Osteoblast (primary cell): ENCODE data around the gene OSBPL5. TPM values are rescaled to one million over a fixed set of nuclear protein-coding genes. Genes with fewer than 3 reads are reported as not detected.

Experiments used
- DNase-seq: peaks from one replicate; pipeline ENCODE4 v3.0.0; 2011; ENCODE audit warnings: low spot score, mixed read lengths; ENCODE audit not compliant: insufficient read length; ENCODE audit errors: missing footprints
- H2AFZ ChIP-seq: 2 replicates; pipeline ENCODE4 v1.6.0; 2011; ENCODE audit warnings: mild to moderate bottlenecking, low read length
- H3K27ac ChIP-seq: 2 replicates; pipeline ENCODE4 v1.5.1; 2011; ENCODE audit warnings: mild to moderate bottlenecking, low read depth, low read length, moderate library complexity
- H3K27me3 ChIP-seq: 2 replicates; pipeline ENCODE4 v1.6.0; 2012; ENCODE audit warnings: mild to moderate bottlenecking, control low read depth, inconsistent platforms, low read length, moderate library complexity; ENCODE audit not compliant: insufficient read depth
- H3K36me3 ChIP-seq: 2 replicates; pipeline ENCODE4 v1.5.1; 2011; ENCODE audit warnings: mild to moderate bottlenecking, low read length, control low read depth, moderate library complexity; ENCODE audit not compliant: insufficient read depth
- H3K4me1 ChIP-seq: 2 replicates; pipeline ENCODE4 v1.5.1; 2011; ENCODE audit warnings: mild to moderate bottlenecking, low read length, control low read depth, moderate library complexity; ENCODE audit not compliant: insufficient read depth
- H3K4me2 ChIP-seq: 2 replicates; pipeline ENCODE4 v1.6.0; 2011; ENCODE audit warnings: mild to moderate bottlenecking, low read length; ENCODE audit not compliant: insufficient read depth
- H3K4me3 ChIP-seq: fragments of 200-600 bp; sonication (generic); 3 replicates; pipeline ENCODE4 v1.5.1; 2012; ENCODE audit warnings: mild to moderate bottlenecking, low read length, inconsistent platforms; ENCODE audit not compliant: insufficient read depth
- H3K79me2 ChIP-seq: 2 replicates; pipeline ENCODE4 v1.6.0; 2012; ENCODE audit warnings: mild to moderate bottlenecking, low read length, control low read depth, inconsistent platforms; ENCODE audit not compliant: insufficient read depth
- H3K9me3 ChIP-seq: 2 replicates; pipeline ENCODE4 v1.5.1; 2011; ENCODE audit warnings: low read depth, low read length, control low read depth
- H4K20me1 ChIP-seq: 2 replicates; pipeline ENCODE4 v1.6.0; 2012; ENCODE audit warnings: mild to moderate bottlenecking, low read length, control low read depth; ENCODE audit not compliant: insufficient read depth
- total RNA-seq: library from RNA; depleted of rRNA; stranded (reverse); fragments of >200 nt; gene quantifications from 2 replicates; pipeline ENCODE4 v1.2.3, GENCODE V29; 2012
- TF ChIP-seq, protein P1 (sequence below): IDR thresholded peaks from 2 replicates; pipeline ENCODE4 v1.5.1; 2011; ENCODE audit warnings: mild to moderate bottlenecking, low read depth, low read length, moderate library complexity; ENCODE audit errors: extremely low read depth

Gene OSBPL5
- total RNA-seq, 1 donor = 49.9 TPM

DNA sequence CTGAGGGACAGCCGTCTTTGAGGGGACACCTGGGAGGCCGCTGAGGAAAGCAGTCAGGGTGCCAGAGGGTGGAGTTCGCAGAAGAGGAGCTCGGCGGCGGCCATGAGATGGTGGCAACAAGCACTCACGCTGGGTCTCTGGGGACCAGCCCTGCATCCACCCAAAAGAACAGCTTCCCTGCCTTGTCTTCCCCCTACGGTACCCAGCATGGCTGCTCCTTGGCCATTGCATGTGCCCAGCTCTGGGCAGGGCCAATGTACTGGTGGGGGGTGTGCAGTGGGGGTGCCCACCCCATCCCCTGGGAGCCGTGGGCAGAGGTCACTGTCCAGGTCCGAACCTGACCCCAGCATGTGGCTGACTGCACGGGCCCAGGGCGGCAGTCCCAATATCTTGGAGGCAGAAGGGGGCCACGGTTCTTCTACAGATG lies 42.3 kb downstream of the OSBPL5 start:
- Histone ChIP-seq H3K9me3 (no peaks in the 10 kb centered on the region), H4K20me1 (peaks cover 21% of the 10 kb centered on the region), H3K27ac (no peak overlapping the region), H3K36me3 (peaks cover 45% of the 10 kb centered on the region), H2AFZ (no peak overlapping the region), H3K4me2 (no peak overlapping the region), H3K27me3 (no peaks in the 10 kb centered on the region), H3K4me1 (peaks cover 12% of the 10 kb centered on the region), H3K4me3 (no peak overlapping the region), H3K79me2 (no peaks in the 10 kb centered on the region)
- TF ChIP-seq, protein P1, sequence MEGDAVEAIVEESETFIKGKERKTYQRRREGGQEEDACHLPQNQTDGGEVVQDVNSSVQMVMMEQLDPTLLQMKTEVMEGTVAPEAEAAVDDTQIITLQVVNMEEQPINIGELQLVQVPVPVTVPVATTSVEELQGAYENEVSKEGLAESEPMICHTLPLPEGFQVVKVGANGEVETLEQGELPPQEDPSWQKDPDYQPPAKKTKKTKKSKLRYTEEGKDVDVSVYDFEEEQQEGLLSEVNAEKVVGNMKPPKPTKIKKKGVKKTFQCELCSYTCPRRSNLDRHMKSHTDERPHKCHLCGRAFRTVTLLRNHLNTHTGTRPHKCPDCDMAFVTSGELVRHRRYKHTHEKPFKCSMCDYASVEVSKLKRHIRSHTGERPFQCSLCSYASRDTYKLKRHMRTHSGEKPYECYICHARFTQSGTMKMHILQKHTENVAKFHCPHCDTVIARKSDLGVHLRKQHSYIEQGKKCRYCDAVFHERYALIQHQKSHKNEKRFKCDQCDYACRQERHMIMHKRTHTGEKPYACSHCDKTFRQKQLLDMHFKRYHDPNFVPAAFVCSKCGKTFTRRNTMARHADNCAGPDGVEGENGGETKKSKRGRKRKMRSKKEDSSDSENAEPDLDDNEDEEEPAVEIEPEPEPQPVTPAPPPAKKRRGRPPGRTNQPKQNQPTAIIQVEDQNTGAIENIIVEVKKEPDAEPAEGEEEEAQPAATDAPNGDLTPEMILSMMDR = no peak
- peak; percentile 63 for DNase-seq

- Histone ChIP-seq H3K4me1 (peaks cover 12% of the 10 kb centered on the region), H4K20me1 (peaks cover 21% of the 10 kb centered on the region), H3K9me3 (no peaks in the 10 kb centered on the region), H3K27me3 (no peaks in the 10 kb centered on the region), H2AFZ (no peak overlapping the region), H3K27ac (no peak overlapping the region), H3K4me2 (no peak overlapping the region), H3K4me3 (no peak overlapping the region), H3K36me3 (peaks cover 45% of the 10 kb centered on the region), H3K79me2 (no peaks in the 10 kb centered on the region)
- DNase-seq = no peak
- TF ChIP-seq, protein P1 = no peak
Observed at GRCh38 chr11:3121931-3122774, 43.0 kb downstream of the OSBPL5 start.

GRCh38 chr11:3121416-3121815 lies 43.7 kb downstream of the OSBPL5 start:
- no peaks in the 10 kb centered on the region for H3K27me3 ChIP-seq
- H4K20me1 ChIP-seq = peaks cover 19% of the 10 kb centered on the region
- no peak overlapping the region for H2AFZ ChIP-seq
- TF ChIP-seq, protein P1 = no peak
- peaks cover 40% of the 10 kb centered on the region for H3K36me3 ChIP-seq
- peaks cover 12% of the 10 kb centered on the region for H3K4me1 ChIP-seq
- H3K79me2 ChIP-seq = no peaks in the 10 kb centered on the region
- no peak overlapping the region for H3K4me2 ChIP-seq
- H3K9me3 ChIP-seq = no peaks in the 10 kb centered on the region
- no peak overlapping the region for H3K4me3 ChIP-seq
- no peak overlapping the region for H3K27ac ChIP-seq
- DNase-seq = no peak

- H3K4me1 ChIP-seq = peaks cover 12% of the 10 kb centered on the region
- peaks cover 15% of the 10 kb centered on the region for H4K20me1 ChIP-seq
- H3K9me3 ChIP-seq = no peaks in the 10 kb centered on the region
- no peak overlapping the region for H3K4me3 ChIP-seq
- no peak overlapping the region for H3K4me2 ChIP-seq
- no peaks in the 10 kb centered on the region for H3K79me2 ChIP-seq
- H3K27ac ChIP-seq = no peak overlapping the region
- DNase-seq = peak; percentile 42
- peaks cover 50% of the 10 kb centered on the region for H3K36me3 ChIP-seq
- TF ChIP-seq, protein P1 = no peak
- H3K27me3 ChIP-seq = no peaks in the 10 kb centered on the region
- no peak overlapping the region for H2AFZ ChIP-seq
Observed at GRCh38 chr11:3120071-3120792, 44.9 kb downstream of the OSBPL5 start.
